GM12801 (cell line): ENCODE data around the gene POLR2C.

Experiments used
- CTCF ChIP-seq: IDR thresholded peaks from one replicate; pipeline ENCODE4 v1.5.1; 2011; ENCODE audit warnings: control low read depth; ENCODE audit not compliant: insufficient read length; ENCODE audit errors: extremely low read depth

POLR2C gene

GRCh38 chr16:57482845-57483545, 20.5 kb downstream of the POLR2C start:
- TF ChIP-seq CTCF: no peak

GRCh38 chr16:57483725-57484514, 21.4 kb downstream of the POLR2C start:
- no peak for TF ChIP-seq CTCF

- TF ChIP-seq CTCF: no peak
These were observed 22.1 kb downstream of the POLR2C start for GRCh38 chr16:57484515-57485005.

- no peak for TF ChIP-seq CTCF
These were observed 22.8 kb downstream of the POLR2C start for GRCh38 chr16:57485091-57485915.

GRCh38 chr16:57485916-57486857, 23.7 kb downstream of the POLR2C start, which contains the start of gene DOK4:
Gene DOK4, minus strand, starts transcription at chr16:57486493. Its CDS starts 6,986 bp downstream, at chr16:57479507.
- no peak for TF ChIP-seq CTCF

GRCh38 chr16:57486858-57487834, 24.7 kb downstream of the POLR2C start:
- TF ChIP-seq CTCF: no peak
